GM10266 (cell line): ENCODE measurements around the gene BICDL1.

ENCODE experiments used
- DNase-seq: peaks from one replicate; pipeline ENCODE4 v3.0.0; 2012; ENCODE audit errors: extremely low spot score
- TF ChIP-seq, protein P1 (sequence below): IDR thresholded peaks from 2 replicates; pipeline ENCODE4 v1.5.1; 2012; ENCODE audit warnings: mild to moderate bottlenecking, low read depth; ENCODE audit not compliant: control insufficient read depth, insufficient read depth; ENCODE audit errors: missing control alignments

The BICDL1 gene

DNA sequence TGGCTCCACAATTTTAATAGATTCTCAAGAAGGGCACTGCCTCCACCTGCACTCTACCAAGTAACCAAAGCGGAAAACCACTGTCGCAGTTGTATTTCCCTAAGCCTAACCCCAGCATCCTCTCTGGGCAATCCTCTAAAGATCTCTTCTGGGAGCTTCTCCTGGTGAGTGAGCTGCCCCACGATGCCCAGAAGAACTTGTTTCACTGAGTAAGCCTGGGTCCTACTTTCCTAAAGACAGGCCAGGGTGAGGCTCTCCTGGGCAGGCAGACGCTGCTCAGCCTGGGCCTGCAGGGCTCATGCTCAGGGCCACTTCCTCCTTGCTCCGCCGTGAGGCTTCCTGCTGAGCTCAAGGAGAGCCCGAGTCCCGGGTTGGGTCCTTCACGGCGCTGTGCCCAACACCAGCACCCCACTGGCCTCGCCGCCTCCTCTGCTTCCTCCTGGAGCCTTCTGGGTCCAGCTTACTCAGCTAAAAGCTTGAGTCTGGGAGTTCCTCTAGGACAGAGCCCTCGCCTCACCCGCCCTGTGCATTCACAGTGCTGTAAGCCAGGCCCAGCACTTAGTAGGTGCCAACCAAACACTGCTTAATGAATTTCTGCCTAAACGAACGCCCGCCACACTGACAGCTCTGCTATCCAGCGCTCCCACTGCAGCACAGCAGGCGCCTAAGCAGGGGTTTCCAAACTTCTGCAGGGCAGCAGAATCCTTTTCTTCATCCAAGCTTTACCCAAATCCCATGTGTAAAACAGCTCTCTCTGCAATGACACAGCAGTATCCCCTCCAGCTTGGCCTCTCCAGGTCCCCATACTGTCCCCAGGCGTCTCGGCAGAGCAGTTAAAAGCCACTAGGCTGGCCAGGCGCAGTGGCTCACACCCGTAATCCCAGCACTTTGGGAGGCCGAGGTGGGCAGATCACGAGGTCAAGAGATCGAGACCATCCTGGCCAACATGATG is 121.8 kb downstream of the BICDL1 start:
- TF ChIP-seq, protein P1, sequence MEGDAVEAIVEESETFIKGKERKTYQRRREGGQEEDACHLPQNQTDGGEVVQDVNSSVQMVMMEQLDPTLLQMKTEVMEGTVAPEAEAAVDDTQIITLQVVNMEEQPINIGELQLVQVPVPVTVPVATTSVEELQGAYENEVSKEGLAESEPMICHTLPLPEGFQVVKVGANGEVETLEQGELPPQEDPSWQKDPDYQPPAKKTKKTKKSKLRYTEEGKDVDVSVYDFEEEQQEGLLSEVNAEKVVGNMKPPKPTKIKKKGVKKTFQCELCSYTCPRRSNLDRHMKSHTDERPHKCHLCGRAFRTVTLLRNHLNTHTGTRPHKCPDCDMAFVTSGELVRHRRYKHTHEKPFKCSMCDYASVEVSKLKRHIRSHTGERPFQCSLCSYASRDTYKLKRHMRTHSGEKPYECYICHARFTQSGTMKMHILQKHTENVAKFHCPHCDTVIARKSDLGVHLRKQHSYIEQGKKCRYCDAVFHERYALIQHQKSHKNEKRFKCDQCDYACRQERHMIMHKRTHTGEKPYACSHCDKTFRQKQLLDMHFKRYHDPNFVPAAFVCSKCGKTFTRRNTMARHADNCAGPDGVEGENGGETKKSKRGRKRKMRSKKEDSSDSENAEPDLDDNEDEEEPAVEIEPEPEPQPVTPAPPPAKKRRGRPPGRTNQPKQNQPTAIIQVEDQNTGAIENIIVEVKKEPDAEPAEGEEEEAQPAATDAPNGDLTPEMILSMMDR: no peak
- DNase-seq: peak; percentile 67

DNA sequence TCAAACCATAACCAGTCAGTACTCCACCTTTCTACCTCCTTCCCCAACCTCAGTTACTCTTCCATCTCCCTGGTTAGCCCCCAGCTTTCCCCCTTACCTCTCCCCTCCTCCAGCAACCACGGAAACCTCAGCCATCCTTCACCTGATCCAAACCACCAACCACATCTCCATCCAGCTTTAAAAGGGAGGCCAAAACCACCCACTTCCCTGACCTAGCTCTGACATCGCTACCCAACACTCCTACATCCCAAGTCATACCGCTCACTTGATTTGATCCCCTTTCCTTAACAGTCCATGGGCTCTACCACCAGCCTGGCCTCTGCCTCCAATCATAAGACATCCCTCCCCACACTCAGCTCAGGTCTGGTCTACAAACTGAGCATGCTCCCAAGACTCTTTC is 126.0 kb downstream of the BICDL1 start:
- no peak for DNase-seq
- TF ChIP-seq, protein P1: no peak

DNA sequence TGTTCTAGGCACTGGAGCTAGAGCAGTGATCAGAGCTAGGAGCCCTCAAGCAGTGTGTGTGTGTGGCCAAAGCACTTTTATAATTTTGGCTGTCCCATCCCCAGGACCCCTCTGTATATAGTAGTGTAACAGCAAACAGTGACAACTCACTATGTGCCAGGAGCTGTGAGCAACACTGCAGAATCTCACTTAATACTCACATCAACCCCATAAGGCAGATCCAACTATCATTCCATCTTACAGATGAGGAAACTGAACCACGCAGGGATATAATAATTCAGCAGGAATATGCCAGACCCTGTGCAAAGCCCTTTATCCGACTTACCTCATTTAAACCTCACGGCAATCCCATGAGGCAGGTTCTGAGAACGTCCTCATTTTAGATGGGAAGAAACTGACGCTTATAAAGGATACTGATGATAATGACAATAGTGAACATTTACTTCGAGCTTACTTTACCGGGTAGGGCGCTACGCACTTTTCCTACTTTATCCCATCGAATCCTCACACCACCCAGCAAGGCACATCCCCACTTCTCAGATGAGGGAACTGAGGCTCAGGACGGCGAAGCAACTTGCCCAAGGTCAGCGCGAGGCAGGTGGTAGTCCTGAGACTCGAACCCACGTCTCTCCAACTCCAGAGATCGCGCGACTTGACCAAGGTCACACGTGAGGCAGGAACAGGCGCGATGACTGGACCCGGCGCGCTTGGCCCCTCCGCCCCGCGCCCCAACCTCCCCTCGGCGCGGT is 126.8 kb downstream of the BICDL1 start:
- no peak for DNase-seq
- TF ChIP-seq, protein P1: no peak

DNA sequence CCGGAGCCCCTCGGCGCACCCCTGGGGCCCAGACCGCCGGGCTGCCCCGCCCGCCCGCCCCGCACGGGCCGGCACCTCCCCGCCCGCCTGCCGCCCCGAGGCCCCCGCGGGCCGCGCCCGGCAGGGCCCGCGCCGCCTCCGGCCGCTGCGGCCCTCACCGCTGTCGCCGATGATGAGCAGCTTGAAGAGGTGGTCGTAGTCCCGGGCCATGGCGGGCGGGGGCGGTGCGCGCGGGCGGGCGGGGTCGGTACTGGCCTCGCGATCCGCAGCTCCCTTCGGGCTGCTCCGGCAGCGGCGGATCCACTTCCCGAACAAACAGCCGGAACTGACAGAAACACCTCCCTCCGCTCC is 127.4 kb downstream of the BICDL1 start, which contains the start of gene RAB35:
TSS of gene RAB35 (minus strand) at position 313 of the 351 bp plus-strand sequence. CDS start at position 210, 103 bp downstream.
- DNase-seq: no peak
- TF ChIP-seq, protein P1: no peak

DNA sequence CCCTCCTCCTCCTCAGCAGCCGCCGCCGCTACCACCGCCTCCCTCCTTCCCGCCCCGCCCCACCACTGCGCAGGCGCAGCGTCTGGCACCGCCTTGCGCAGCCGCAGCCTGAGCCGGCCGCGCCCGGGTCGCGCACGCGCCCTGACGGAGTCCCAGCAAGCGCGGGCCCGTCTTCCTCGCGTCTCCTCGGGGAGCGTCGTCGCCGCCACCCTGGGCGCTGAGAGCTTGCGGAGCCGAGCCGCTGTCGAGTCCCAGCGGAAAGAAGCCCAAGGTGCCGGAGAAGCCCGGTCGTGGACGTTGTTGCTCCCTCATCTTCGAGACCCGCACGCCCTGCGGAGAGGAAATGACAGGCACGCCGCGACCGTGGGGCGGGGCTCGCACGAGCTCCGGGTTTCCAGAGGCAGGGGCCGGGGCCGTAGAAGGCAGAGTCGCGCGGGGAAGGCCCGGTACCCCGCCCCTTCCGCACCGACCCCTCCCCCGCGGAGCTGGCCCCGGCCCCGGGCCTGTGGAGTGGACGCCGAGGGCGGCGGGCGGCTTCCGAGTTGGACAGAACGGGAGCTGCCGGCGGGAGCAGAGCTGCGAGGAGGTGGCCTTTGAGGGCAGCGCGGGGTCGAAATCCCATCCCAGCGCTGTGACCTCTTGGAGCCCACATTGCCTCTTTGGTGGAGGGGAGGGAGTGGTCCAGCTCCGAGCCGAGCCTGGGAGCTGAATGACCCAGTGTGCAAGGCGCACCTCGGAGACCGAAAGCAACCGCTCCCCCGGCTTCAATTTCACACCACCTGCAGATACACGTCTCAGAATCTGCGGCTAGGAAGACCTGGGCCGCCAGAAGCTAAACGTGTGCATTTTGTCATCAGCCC is 128.0 kb downstream of the BICDL1 start:
- DNase-seq: peak; percentile 99

DNA sequence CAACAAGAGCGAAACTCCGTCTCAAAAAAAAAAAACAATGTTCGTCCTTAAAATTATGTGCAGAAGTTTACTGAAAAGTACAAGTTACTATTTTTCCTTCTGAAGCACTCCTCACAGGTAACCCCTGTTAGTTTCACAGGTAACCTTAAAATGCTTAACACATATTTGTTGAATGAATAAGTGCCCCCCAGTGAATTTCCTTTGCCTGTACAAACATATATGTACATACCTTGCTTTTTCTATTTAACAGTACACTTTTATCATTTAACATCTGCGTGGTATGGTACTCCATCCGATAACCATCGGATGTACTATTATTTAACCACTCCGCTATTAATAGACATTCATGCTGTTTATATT is 128.9 kb downstream of the BICDL1 start:
- DNase-seq: no peak

More for the DNA sequence above, 128.0 kb downstream of the BICDL1 start:
- TF ChIP-seq, protein P1: no peak

More for the DNA sequence above, 128.9 kb downstream of the BICDL1 start:
- TF ChIP-seq, protein P1: no peak
